SW 1271 (cell line): ENCODE results near the gene PLA2G2A.
"Not testable (repeated sequence)": the region's sequence is repeated elsewhere in the genome, so short reads cannot be mapped to it uniquely, and the experiment has no call there.

ENCODE experiments used
- DNase-seq, 2 experiments: peaks; one replicate each; lab custom pipeline; 2025; lab: John Stamatoyannopoulos, UW

The PLA2G2A gene

GRCh38 chr1:19973616-19974015 lies 5.8 kb downstream of the PLA2G2A start:
- no peak for DNase-seq

DNA sequence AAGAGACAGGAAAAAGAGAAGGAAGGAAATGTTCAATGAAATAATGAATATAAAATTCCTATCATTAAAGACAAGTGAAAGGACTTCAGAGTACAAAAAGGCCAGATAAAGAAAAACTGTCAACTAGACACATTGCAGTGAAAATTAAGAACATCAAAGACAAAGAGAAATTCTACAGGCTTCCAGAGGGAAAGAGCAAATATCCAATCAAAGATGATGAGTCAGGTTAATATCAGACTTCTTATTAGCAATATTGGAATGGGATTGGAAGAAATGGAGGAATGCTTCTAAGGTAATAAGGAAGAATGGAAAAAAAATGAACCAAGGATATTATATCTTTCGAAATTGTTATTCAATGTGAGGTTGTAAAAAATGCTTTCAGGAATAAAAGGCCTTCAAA lies 7.8 kb downstream of the PLA2G2A start:
- no peak for DNase-seq

- DNase-seq = no peak
Measured at GRCh38 chr1:19969898-19970660, 9.3 kb downstream of the PLA2G2A start.

GRCh38 chr1:19967808-19968207 lies 11.6 kb downstream of the PLA2G2A start:
- no peak for DNase-seq

GRCh38 chr1:19964542-19964941 lies 14.9 kb downstream of the PLA2G2A start:
- no peak for DNase-seq

DNA sequence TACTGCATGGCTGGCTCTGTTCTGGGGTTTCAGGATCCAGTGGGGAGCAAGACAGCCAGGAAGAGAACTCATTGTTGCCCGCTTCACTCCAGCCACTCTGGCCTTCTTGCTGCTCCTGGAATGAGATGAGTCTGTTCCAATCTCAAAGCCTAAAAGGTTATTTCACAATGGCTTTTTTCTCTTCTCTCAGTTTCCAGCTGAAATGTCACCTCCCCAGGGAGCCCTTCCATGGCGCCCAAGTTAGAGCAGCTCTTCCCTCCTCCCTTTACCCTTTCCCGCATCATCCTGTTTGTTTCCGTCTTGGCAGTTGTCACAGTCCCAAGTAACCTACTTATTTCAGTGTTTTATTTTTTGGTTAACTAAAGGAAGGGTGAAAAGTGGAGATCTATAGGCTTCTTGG lies 15.8 kb downstream of the PLA2G2A start:
- no peak for DNase-seq

DNA sequence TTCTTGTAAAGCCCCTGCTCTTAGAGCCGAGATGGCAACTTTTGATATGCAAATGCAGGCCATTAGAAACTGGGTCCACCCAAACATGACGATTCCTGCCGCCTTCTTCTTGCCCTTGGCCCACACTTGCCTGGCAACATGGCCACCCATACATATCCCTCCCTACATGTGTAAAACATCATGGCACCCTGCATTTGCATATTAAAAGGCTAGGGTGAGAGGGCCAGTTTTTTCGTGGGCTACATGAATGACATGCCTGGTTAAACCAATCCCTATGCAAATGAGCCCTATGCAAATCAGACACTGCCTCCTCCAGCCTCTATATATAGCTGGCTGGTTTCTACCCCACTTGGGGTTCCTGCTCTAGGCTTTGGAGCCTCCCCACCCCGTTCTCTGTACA lies 18.8 kb downstream of the PLA2G2A start:
- DNase-seq = no peak

- DNase-seq = no peak
Measured at GRCh38 chr1:19957779-19958178, 21.6 kb downstream of the PLA2G2A start.

GRCh38 chr1:19955534-19956170 lies 23.8 kb downstream of the PLA2G2A start:
- no peak for DNase-seq

- DNase-seq = no peak
Measured at GRCh38 chr1:19954059-19954458, 25.4 kb downstream of the PLA2G2A start.

DNA sequence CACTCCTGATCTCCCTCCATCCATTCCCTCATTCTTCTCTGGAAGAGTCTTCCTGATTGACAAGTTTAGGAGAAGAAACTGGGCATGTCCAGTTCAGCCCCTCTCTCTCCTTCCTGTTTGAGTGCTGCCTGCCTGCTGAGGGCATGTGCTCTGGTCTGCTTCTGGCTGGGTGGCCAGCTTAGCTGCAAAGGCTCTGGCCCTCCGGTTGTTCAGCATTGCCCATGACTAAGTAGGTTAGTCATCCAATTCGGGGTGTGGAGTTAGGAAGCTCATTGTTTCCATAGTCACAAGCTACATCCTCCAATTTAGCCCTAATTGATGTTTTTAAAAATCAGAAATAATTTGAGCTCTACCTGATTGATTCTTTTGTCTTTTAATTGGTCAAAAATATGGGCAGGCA lies 30.4 kb downstream of the PLA2G2A start:
- peak in 1 of 2 experiments; percentile 51 for DNase-seq

DNA sequence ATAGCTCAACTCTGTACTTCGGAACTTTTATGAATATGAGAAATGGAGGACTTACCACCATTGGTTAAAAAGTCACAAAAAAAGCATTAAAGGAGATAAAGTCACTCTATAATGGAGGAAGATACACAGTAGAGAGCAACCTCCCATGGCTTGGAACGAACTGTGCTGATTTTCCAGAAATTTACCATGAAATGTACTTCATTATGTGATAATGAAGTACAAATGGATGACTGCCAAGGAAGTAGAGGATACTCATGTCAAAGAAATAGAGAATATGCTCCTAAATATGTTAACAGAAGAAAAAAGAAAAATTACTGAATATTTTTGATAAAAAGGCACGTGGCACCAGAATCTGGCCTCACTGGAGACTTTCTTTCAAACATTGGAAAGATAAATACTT lies 32.4 kb downstream of the PLA2G2A start:
- no peak for DNase-seq

DNA sequence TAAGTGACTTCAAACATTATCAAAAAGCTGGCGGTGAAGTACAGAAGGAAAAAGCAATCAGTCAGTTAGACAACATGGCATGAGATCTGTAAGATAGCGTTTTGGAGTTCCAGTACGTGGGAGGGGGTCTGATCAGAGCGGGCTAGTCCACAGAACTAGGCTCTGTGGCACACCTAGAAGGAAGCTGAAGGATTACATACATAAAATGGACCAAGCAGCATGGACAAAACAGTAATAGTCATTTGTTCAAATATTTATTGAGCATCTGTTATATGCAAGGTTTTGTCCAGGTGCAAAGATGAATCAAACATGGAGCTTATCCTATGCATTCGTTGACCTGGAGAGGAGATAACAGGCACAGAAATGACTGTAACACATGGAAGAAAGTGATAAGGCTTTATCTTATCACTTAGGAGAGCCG lies 33.1 kb downstream of the PLA2G2A start:
- no peak for DNase-seq

DNA sequence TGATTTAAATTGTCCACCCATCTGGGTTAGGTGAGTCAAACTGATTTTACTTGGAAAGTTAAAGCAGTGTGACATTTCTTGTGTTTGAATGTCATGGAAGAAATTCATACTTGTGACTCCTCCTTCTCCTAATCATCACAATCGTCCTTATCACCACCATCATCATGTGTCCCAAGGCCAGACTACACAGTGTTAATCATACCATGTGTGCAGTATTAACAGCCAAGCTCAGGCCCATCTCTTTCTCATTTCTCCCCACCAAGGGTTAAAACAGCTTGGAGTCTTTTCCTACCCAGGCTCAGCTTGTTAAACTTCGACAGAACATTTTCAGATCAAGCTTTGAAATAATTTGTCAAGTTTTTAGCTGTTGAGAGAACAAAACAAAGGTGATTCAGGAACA lies 33.5 kb downstream of the PLA2G2A start:
- DNase-seq = no peak

- DNase-seq = no peak
Measured at GRCh38 chr1:19942657-19943056, 36.8 kb downstream of the PLA2G2A start.

GRCh38 chr1:19942088-19942487 lies 37.3 kb downstream of the PLA2G2A start:
- DNase-seq = no peak

DNA sequence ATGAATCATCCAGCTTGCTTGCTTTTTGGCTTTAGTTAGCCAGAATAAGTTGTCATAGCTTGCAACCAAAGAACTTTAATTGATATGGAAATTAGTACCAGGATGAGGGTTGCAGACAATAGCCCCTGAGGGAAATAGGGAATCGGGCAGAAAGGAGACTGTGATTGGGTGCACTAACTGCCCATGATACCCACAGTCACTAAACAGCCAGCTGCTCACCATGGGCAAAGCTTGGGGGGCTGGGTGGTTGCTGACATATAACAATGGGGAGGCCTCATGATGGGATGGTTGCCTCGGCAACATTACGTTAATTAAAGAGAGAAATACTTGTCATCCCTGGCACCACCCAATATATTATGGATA lies 38.2 kb downstream of the PLA2G2A start:
- no peak for DNase-seq

- DNase-seq = no peak
Measured at GRCh38 chr1:19940486-19941205, 38.8 kb downstream of the PLA2G2A start.

- DNase-seq = no peak
Measured at GRCh38 chr1:19938472-19938871, 40.9 kb downstream of the PLA2G2A start.

DNA sequence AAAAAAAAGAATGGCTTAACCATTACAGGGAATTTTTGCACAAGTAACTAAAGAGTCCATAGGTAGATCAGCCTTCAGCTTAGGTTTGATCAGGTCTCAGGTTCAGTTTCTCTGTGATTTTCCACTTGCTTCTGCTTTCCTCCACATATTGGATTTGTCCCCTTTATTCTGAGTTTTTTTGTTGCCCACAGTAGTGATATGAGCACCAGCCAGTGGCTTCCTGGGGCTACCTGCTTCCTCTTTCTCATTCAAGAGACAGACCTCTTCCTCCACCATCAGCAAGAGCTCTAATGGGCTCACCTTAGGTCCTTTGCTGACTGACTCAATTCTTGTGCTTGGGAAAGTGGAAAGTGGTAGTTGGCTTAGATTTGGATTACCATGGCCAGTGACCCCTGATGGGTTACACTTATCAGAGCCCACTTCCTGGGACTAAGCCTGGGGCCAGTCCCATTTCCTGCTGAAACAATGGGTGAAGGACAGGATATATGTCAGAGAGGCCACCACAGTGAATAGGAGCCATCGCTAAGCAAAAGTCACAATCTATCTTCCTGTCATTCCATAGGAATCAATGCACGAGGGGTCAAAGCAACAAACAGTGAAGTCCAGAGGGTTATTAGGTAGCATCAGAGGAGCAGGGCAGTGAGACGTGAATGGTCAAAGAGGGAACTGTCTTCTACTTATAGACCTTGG lies 43.2 kb downstream of the PLA2G2A start:
- DNase-seq = no peak

- no peak for DNase-seq
Measured at GRCh38 chr1:19934336-19934735, 45.1 kb downstream of the PLA2G2A start.

DNA sequence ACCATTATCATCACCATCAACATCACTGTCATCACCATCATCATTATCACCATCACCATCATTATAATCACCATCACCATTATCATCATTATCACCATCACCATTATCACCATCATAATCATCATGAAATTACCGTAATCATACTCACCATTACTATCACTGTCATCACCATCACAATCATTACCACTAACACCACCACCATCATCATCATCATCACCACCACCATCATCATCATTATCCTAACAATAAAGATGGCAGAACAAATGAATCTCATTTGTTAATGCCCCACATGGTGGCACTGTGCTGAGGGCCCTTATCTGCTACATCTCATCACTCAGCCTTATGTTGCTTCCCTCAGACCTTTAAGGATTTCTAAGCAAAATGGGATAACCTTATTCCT lies 46.6 kb downstream of the PLA2G2A start:
- no peak for DNase-seq

- not testable (repeated sequence) for DNase-seq
Measured at GRCh38 chr1:19927130-19927421, 52.3 kb downstream of the PLA2G2A start.
